A549 treated with CORT108297 at 1 μM for 4 hours (cell line): ENCODE measurements around the gene SLC6A5. TPM values are rescaled to one million over a fixed set of nuclear protein-coding genes. Genes with fewer than 3 reads are reported as not detected.

Source experiments
- total RNA-seq: library from RNA; stranded (reverse); fragments of 200-300 nt; extraction: Qiagen RNA extraction; gene quantifications from 5 replicates; pipeline ENCODE4 v1.2.3, GENCODE V29; 2022

Gene SLC6A5
- not detected in 5 replicates for total RNA-seq

GRCh38 chr11:20599221-20600019, at the start of gene SLC6A5:
TSS of gene SLC6A5 (plus strand) at chr11:20599608. CDS start at chr11:20599673, 65 bp downstream.

DNA sequence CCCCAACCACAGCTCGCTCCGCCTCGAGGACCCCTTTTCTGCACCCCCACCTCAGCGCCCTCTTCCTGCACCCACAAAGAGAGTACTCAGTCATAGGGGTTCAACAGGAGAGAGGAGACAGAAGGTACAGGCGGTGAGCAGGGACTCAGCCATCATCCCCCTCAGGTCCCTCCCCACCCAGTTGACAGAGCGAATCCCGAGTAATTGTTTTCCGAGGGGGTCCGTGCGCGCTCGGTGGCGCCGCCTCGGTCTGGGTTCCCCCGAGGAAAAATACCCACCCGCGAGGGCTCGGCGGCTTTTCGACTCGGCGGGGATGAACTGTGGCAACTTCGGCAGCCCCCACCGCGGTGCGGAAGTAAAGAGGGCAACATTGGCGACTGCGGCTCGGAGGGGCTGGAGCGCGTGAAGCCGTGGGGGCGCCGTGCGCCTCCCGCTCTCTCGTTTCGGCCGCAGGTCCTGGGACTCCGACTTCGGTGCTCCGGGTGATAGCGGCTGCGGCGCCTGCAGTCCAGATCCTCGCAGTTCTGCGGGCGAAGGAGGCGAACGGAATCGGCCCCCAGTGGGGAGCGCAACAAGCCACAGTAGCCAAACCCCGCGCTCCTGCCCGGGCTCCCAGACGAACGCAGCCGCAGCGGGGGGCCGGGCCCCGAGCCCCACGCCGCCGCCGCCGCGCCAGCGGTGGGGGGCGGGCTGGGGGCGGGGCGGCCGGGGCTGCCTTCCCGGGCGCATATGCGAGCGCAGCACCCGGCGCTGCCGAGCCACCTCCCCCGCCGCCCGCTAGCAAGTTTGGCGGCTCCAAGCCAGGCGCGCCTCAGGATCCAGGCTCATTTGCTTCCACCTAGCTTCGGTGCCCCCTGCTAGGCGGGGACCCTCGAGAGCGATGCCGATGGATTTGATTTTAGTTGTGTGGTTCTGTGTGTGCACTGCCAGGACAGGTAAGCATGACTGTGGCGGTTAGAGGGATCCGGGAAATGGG, 69.7 kb downstream of the SLC6A5 start, which contains the start of gene NELL1:
Gene NELL1 (plus strand): TSS at position 743 of the 976 bp plus-strand sequence.

Other genes with a start within 250 kb of the SLC6A5 start
- 182 to 214 TPM (median 193 TPM) in 5 replicates for gene HTATIP2, start 235.9 kb upstream of the SLC6A5 start, total RNA-seq
- 27.1 to 37.4 TPM (median 30.5 TPM) in 5 replicates for gene PRMT3, start 211.9 kb upstream of the SLC6A5 start, total RNA-seq
- not detected in 5 replicates for gene NELL1, start 70.0 kb downstream of the SLC6A5 start, total RNA-seq